ENCODE measurements around the gene ARHGEF39. TPM values are rescaled to one million over a fixed set of nuclear protein-coding genes. Genes with fewer than 3 reads are reported as not detected.
A peak's percentile ranks its signal among the peaks of the same experiment; 100 is the strongest.

The ARHGEF39 gene
- total and polyA plus RNA-seq, 9 of the 15 experiments (the other 6 are each of a cell fraction or from before 2014, with no cell fraction given): 2.8 to 21.7 (median 12.9) TPM

- DNase-seq (ENCODE audit: extremely low read depth in 1 of 4, low spot score in 3 of 4) (peak in 1 of 4 experiments; percentile 27), FAIRE-seq (no peak), ATAC-seq (no peak)
- peaks cover 12 to 23% of the 10 kb centered on the region in 2 experiments; a peak in 4 of 5 replicates for H3K4me1 ChIP-seq (replicated peaks in 1 of 2; ENCODE audit: control insufficient read depth in 2 of 2, insufficient read depth in 2 of 2, low read length in 2 of 2)
- intact Hi-C loops (cut with micrococcal nuclease): no loop called here
- BruUV-seq (replicated peaks): no TSS peak
- in situ Hi-C loops (cut with MboI): no loop called here
- ChIA-PET POLR2A (no interaction called here), CTCF (ENCODE audit: low intra/inter-chr PET ratio) (no interaction called here)
- no peak overlapping the region for H3K4me2 ChIP-seq (ENCODE audit: insufficient read depth, low read length)
- TF ChIP-seq ZNF143 (CRISPR knock-in tag; IDR thresholded peaks at IDR 0.05): no peak
- H3K79me2 ChIP-seq (ENCODE audit: control insufficient read depth, insufficient read depth, low read length): no peaks in the 10 kb centered on the region
- H3K27me3 ChIP-seq (ENCODE audit: control insufficient read depth in 2 of 2, insufficient read depth in 2 of 2, low read length in 2 of 2): no peaks in the 10 kb centered on the region
- 100% methylated on average over 2 of the region's 2 CpGs for WGBS (ENCODE audit: insufficient coverage, low coverage, missing lambda C conversion rate)
- no peak overlapping the region for H3K27ac ChIP-seq (ENCODE audit: extremely low read depth, low read depth, low read length)
- H3K36me3 ChIP-seq (ENCODE audit: control insufficient read depth, insufficient read depth, low read length): peaks cover 7% of the 10 kb centered on the region; the same call in 2 of the 3 replicates
- no peaks in the 10 kb centered on the region for H3K9me3 ChIP-seq (replicated peaks; ENCODE audit: control insufficient read depth, insufficient read depth, low read depth, low read length)
- no peak overlapping the region for H3K4me3 ChIP-seq
- H4K20me1 ChIP-seq (replicated peaks; ENCODE audit: control insufficient read depth, insufficient read depth, low read length): no peaks in the 10 kb centered on the region
- H2AFZ ChIP-seq (ENCODE audit: low read depth, low read length): no peak overlapping the region
- H3K9ac ChIP-seq (ENCODE audit: insufficient read depth in 1 of 2, low read depth in 2 of 2, low read length in 2 of 2): no peak overlapping the region
- no peaks in the 10 kb centered on the region for H3K9me1 ChIP-seq (ENCODE audit: control insufficient read depth, insufficient read depth, low read length)
Measured at GRCh38 chr9:35687306-35687705, 22.3 kb upstream of the ARHGEF39 start.

DNA sequence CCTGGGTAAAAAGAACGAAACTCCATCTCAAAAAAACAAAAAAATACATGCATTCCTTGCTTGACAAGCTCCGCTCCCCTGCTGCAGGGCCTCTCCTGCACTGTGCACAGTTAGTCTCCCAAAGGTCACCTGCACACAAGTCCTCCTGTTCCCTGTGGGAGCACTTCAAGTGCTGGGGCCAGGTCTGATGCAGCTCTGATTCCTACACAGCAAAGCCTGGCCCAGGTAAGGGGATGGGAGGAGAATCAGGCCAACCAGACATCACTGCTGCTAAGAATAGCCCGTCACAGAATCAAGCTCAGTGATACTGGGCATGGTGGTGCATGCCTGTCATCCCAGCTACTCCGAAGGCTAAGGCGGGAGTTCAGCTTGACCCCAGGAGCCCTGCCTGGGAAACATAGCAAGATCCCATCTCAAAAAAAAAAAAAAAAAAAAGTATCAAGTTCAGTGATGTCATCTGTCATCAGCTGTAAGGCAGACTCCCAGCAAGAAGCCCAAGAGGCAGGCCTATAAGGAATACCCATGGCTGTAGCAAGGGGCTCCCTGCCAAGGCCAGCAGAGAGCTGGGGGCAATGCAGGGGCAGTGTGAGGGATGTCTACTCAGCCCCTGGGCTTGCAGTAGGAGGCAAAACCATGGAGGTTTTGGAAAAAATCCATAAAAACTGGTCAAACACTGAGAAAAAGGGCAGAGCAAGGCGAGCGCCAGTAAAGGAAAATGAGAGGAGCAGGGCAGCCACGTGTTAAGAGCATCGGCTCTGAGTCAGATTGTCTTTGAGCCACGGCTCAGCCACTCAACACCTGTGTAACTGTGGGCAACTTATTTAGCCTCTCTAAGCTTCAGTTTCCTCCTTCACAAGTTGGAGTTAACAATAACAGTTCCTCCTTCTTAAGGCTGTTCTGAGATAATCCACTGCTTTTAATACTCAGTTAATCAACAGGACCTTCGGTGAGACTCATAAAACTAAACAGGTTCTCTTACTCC, 21.5 kb upstream of the ARHGEF39 start:
- H2AFZ ChIP-seq (ENCODE audit: low read depth, low read length): no peak overlapping the region
- H3K9ac ChIP-seq (ENCODE audit: insufficient read depth in 1 of 2, low read depth in 2 of 2, low read length in 2 of 2): no peak overlapping the region
- intact Hi-C loops (cut with micrococcal nuclease): no loop called here
- no peaks in the 10 kb centered on the region for H3K9me3 ChIP-seq (replicated peaks; ENCODE audit: control insufficient read depth, insufficient read depth, low read depth, low read length)
- ChIA-PET POLR2A (interaction anchor here (1.0 to 1.3 kb wide), 3 partner anchors 8 to 126 kb away, joined by 3 to 5 read pairs (median 4); partner anchors contain the start of gene SPAG8), CTCF (ENCODE audit: low intra/inter-chr PET ratio) (no interaction called here)
- peaks cover 11 to 23% of the 10 kb centered on the region in 2 experiments; a peak in 4 of 5 replicates for H3K4me1 ChIP-seq (replicated peaks in 1 of 2; ENCODE audit: control insufficient read depth in 2 of 2, insufficient read depth in 2 of 2, low read length in 2 of 2)
- H4K20me1 ChIP-seq (replicated peaks; ENCODE audit: control insufficient read depth, insufficient read depth, low read length): no peaks in the 10 kb centered on the region
- no peaks in the 10 kb centered on the region for H3K9me1 ChIP-seq (ENCODE audit: control insufficient read depth, insufficient read depth, low read length)
- in situ Hi-C loops (cut with MboI): no loop called here
- H3K36me3 ChIP-seq (ENCODE audit: control insufficient read depth, insufficient read depth, low read length): peaks cover 7% of the 10 kb centered on the region; the same call in 2 of the 3 replicates
- H3K79me2 ChIP-seq (ENCODE audit: control insufficient read depth, insufficient read depth, low read length): no peaks in the 10 kb centered on the region
- 70% methylated on average over 11 of the region's 11 CpGs for WGBS (ENCODE audit: insufficient coverage, low coverage, missing lambda C conversion rate)
- no TSS peak for BruUV-seq (replicated peaks)
- no peak for ATAC-seq
- H3K4me3 ChIP-seq: no peak overlapping the region
- no peaks in the 10 kb centered on the region for H3K27me3 ChIP-seq (ENCODE audit: control insufficient read depth in 2 of 2, insufficient read depth in 2 of 2, low read length in 2 of 2)
- no peak for DNase-seq (ENCODE audit: extremely low read depth in 1 of 4, low spot score in 3 of 4)
- H3K27ac ChIP-seq (ENCODE audit: extremely low read depth, low read depth, low read length): no peak overlapping the region
- FAIRE-seq: no peak
- H3K4me2 ChIP-seq (ENCODE audit: insufficient read depth, low read length): no peak overlapping the region
- TF ChIP-seq TCF7 (IDR thresholded peaks at IDR 0.05; ENCODE audit: borderline replicate concordance) (no peak), RBM14 (IDR thresholded peaks at IDR 0.05; ENCODE audit: borderline replicate concordance, insufficient read depth, low read depth, low read length) (no peak), POLR2H (tag; IDR thresholded peaks at IDR 0.05; ENCODE audit: low read depth) (no peak), HMG20B (CRISPR knock-in tag; IDR thresholded peaks at IDR 0.05) (no peak), DPF2 (IDR thresholded peaks at IDR 0.05) (no peak), HCFC1 (IDR thresholded peaks at IDR 0.05; ENCODE audit: low read depth, low read length) (no peak), POLR3G (IDR thresholded peaks at IDR 0.05; ENCODE audit: extremely low read depth, insufficient read length, insufficient replicate concordance) (no peak), SNRNP70 (optimal IDR thresholded peaks at IDR 0.05; ENCODE audit: low read depth, low read length) (no peak), NFE2L1 (tag; IDR thresholded peaks at IDR 0.05; ENCODE audit: borderline replicate concordance, low read depth) (no peak), ZNF282 (CRISPR knock-in tag; IDR thresholded peaks at IDR 0.05) (no peak), RFX5 (IDR thresholded peaks at IDR 0.05; ENCODE audit: low read depth, low read length) (no peak), ZNF830 (CRISPR knock-in tag; IDR thresholded peaks at IDR 0.05) (no peak)
- TF ChIP-seq, protein P1, sequence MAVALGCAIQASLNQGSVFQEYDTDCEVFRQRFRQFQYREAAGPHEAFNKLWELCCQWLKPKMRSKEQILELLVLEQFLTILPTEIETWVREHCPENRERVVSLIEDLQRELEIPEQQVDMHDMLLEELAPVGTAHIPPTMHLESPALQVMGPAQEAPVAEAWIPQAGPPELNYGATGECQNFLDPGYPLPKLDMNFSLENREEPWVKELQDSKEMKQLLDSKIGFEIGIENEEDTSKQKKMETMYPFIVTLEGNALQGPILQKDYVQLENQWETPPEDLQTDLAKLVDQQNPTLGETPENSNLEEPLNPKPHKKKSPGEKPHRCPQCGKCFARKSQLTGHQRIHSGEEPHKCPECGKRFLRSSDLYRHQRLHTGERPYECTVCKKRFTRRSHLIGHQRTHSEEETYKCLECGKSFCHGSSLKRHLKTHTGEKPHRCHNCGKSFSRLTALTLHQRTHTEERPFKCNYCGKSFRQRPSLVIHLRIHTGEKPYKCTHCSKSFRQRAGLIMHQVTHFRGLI (CRISPR knock-in tag; IDR thresholded peaks at IDR 0.05): no peak
